Left renal pelvis (tissue), 4 donors: ENCODE measurements around the gene NAA25. TPM values are rescaled to one million over a fixed set of nuclear protein-coding genes. Genes with fewer than 3 reads are reported as not detected.
"Not testable (repeated sequence)": the region's sequence is repeated elsewhere in the genome, so short reads cannot be mapped to it uniquely, and the experiment has no call there.

Source experiments
- DNase-seq, 4 donors: peaks; one replicate each; pipeline ENCODE4 v3.0.0-alpha.2; 2013; ENCODE audit warnings: low read depth in 4 of 4, low spot score in 3 of 4
- polyA plus RNA-seq, 4 donors: library from polyadenylated mRNA; unstranded; fragments of 120-200 nt; gene quantifications; one replicate each; pipeline ENCODE4 v1.2.1, GENCODE V29; 2013; ENCODE audit not compliant: insufficient read length in 4 of 4

Gene NAA25
- polyA plus RNA-seq, 4 donors: 13.4 to 26.4 (median 24.5) TPM

DNA sequence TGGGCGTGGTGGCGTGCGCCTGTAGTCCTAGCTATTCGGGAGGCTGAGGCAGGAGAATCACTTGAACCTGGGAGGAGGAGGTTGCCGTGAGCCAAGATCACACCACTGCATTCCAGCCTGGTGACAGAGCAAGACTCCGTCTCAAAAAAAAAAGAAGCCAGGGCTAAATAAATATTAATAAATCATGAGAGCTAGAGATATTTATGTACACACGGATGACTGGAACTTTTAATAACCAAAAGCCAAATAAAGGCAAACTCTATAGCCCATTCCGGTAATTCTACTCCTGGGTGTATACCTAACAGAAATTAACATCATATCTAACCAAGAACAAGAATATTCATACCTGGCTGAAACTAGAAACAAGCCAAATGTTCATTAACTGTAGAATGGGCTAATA lies 9.1 kb upstream of the NAA25 start:
- DNase-seq: no peak

GRCh38 chr12:112116232-112117060 lies 7.9 kb upstream of the NAA25 start:
- DNase-seq: no peak

- DNase-seq: no peak
Measured at GRCh38 chr12:112115259-112116045, 6.9 kb upstream of the NAA25 start.

DNA sequence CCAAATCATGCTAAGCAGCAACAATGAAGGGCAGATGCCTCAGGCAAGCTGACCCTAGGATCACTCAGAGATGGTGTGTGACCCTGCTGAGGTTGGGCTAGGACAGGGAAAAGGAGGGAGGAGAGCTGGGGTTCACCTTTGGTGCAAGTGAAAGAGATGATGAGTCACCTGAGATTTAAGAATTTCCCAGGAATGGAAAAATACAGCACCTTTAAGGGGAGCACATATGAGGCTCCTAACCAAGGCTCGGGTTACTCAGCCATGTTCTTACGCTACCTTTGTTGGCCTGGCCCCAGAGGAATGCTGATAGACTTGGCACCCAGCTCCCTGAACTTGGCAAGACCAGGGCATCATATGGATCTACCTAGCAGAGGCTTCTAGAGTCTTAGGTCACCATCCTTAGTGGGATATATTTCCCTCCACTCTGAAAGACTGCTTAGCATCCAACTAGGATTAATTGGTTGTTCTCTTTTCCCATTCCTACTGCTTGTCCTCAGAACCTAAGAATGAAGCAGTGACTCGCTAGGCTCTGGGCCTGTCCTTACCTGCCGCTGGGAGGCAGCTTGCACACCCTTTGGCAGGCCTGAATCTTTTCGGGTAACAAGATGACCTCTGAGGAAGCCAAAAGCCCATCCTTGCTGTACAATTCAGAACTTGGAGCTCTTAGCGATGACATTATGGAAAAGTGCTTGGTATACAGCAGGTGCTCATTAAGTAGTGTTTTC lies 4.0 kb upstream of the NAA25 start:
- DNase-seq: no peak

DNA sequence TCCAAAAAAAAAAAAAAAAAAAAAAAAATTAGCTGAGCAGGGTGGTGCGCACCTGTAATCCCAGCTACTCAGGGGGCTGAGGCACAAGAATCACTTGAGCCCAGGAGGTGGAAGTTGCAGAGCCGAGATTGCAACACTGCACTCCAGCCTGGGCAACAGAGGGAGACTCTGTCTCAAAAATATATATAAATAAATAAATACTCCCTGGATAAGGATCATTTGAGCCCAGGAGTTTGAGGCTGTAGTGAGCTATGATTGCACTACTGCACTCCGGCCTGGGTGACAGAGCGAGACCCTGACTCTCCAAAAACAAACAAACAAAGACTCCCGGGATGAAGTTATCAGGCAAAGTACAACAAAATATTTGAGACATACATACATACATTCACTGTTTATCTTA lies 3.3 kb upstream of the NAA25 start:
- no peak for DNase-seq

DNA sequence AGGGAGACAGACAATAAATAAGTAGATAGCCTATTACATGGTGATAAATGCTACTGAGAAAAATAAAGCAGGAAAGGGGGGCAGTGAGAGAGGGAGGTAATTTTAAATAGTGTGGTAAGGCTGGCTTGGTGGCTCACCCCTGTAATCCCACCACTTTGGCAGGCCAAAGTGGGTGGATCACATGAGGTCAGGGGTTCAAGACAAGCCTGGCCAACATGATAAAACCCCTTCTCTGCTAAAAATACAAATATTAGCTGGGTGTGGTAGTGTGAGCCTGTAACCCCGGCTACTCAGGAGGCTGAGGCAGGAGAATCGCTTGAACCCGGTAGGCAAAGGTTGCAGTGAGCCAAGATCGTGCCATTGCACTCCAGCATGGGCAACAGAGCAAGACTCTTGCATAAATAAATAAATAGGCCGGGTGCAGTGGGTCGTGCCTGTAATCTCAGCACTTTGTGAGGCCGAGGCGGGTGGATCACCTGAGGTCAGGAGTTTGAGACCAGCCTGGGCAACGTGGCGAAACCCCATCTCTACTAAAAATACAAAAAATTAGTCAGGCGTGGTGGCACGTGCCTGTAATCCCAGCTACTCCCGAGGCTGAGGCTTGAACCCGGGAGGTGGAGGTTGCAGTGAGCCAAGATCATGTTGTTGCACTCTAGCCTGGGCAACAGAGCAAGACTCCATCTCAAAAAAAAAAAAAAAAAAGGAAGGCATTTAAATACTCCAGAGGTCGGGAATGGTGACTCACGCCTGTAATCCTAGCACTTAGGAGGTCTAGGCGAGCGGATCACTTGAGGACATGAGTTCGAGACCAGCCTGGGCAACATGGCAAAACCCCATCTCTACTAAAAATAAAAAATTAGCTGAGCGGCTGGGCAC lies 2.4 kb upstream of the NAA25 start:
- DNase-seq: not testable (repeated sequence)

- no peak for DNase-seq
Measured at GRCh38 chr12:112107306-112108201, 1.0 kb downstream of the NAA25 start.

DNA sequence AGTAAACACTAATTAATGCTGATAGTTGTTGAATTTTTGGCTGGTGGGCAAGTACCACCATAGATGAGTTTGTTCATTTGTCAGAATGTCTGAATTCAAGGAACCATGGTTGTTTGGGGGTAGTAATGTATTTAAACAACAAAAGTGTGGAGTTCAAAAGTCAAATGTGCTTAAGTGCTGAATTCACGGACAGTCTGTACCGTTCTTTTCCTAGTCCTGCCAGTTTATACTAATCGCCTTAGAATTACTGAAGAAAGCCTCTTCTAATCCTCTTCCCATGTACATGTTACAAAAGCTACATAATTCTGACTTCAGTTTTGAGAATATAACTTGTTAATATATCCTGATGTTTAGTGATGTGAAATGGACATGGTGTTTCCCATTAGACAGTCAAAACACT lies 2.7 kb downstream of the NAA25 start:
- no peak for DNase-seq

DNA sequence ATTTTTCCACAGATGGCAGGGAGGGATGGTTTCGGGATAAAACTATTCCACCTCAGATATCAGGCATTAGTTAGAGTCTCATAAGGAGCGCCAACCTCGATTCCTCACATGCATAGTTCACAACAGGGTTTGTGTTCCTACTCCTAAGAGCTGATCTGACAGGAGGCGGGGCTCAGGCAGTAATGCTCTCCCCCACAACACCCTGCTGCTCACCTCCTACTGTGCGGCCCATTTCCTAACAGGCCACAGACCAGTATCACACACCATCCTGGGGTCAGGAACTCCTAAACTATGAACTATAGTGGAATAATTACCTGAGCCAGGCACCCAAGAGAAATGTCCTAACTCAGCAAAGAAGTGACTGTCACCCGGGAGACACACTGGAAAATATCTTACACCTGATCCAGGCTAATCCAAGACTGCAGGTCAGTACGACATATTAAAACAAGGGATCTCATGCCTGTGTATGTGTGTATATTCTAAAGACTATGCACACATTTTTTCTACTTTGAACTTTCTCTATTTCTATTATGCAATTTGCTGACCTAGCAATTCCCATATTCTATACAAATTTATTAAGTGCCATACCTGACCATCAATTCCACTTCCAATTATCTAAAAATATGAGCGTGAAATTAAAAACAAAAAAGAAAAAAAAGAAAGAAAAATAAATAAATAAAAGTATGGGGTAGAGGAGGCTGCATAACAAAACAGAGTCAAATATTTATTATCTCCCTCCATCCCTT lies 4.7 kb downstream of the NAA25 start:
- no peak for DNase-seq

DNA sequence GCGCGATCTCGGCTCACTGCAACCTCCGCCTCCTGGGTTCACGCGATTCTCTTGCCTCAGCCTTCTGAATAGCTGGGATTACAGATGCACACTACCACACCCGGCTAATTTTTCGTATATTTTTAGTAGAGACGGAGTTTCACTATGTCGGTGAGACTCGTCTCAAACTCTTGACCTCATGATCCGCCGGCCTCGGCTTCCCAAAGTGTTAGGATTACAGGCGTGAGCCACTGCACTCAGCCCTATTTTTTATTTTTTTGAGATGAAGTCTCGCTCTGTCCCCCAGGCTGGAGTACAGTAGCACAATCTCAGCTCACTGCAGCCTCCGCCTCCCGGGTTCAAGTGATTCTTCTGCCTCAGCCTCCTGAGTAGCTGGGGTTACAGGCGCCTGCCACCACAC lies 5.8 kb downstream of the NAA25 start:
- DNase-seq: not testable (repeated sequence)

DNA sequence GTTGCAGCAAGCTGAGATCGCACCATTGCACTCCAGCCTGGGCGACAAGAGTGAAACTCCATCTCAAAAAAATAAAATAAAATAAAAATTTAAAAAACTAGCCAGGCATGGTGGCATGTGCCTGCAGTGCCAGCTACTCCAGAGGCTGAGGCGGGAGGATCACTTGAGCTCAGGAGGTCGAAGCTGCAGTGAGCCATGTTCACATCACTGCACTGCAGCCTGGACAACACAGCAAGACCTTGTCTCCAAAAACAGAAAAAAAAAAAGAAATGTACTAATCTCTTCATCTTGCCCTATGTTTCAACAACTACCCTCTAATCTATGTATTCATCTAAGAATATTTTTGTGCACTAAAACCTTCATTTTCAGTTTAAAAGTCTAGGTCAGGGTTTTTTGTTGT lies 6.5 kb downstream of the NAA25 start:
- DNase-seq: no peak

DNA sequence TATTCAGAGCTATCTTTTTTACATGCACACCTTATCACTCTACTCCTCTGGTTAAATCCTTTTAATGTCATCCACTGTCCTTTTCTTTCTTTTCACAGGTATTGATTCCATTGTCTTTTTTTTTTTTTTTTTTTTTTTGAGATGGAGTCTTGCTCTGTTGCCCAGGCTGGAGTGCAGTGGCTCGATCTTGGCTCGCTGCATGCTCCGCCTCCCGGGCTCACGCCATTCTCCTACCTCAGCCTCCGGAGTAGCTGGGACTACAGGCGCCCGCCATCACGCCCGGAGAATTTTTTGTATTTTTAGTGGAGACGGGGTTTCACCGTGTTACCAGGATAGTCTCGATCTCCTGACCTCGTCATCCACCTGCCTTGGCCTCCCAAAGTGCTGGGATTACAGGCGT lies 8.1 kb downstream of the NAA25 start:
- DNase-seq: not testable (repeated sequence)

- no peak for DNase-seq
Measured at GRCh38 chr12:112097641-112098040, 10.9 kb downstream of the NAA25 start.

DNA sequence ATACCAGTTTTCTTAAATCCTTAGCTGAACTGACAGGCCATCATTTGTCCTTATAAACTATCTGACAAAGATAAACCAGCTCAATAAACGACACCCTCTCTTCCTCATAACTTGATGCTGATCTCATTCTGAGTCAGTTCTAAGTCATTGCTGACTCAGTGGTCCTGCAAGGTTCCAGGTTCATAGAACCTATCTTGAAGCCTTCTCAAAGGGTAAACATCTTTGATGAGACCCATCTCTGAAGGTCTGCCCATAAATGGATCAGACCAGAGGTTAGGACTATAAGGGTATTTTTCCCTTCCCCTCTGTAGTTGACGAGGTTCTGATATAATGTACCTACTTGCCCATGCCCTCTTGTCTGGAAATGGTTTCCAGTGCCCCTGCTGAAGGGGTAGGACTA lies 11.9 kb downstream of the NAA25 start:
- DNase-seq: no peak

- DNase-seq: no peak
Measured at GRCh38 chr12:112096070-112096469, 12.5 kb downstream of the NAA25 start.

DNA sequence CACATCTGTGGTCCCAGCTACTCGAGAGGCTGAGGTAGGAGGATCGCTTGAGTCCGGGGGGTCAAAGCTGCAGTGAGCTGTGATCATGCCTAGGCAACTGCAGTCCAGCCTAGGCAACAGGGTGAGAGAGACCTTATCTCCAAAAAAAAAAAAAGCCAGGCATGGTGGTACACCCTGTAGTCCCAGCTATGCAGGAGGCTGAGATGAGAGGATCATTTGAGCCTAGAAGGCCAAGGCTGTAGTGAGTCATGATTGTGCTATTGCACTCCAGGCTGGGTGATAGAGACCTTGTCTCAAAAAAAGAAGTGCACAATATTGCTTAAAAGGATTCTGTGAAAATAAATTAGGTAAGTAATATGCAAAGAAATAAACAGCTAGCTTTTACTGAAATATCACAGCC lies 17.0 kb downstream of the NAA25 start:
- no peak for DNase-seq

GRCh38 chr12:112087851-112088250 lies 20.7 kb downstream of the NAA25 start:
- no peak for DNase-seq

- no peak for DNase-seq
Measured at GRCh38 chr12:112087055-112087850, 21.3 kb downstream of the NAA25 start.
